Mesendoderm (in vitro differentiated cells): Measurements from ENCODE around the gene FLVCR1. TPM values are rescaled to one million over a fixed set of nuclear protein-coding genes. Genes with fewer than 3 reads are reported as not detected.

Experiments
- DNase-seq: peaks from one replicate; pipeline ENCODE4 v3.0.0; 2013
- H2AK5ac ChIP-seq: 2 replicates; pipeline ENCODE4 v1.6.1; 2013; ENCODE audit warnings: low read length, inconsistent platforms
- H2BK120ac ChIP-seq: 2 replicates; pipeline ENCODE4 v1.6.1; 2013; ENCODE audit warnings: low read depth, mild to moderate bottlenecking, low read length, moderate library complexity, mixed read lengths
- H2BK15ac ChIP-seq: replicated peaks from 2 replicates; pipeline ENCODE4 v1.6.1; 2013; ENCODE audit warnings: low read depth, mild to moderate bottlenecking, moderate library complexity
- H2BK5ac ChIP-seq: 2 replicates; pipeline ENCODE4 v1.6.1; 2013; ENCODE audit warnings: low read length, inconsistent platforms
- H3K18ac ChIP-seq: 2 replicates; pipeline ENCODE4 v1.6.1; 2013; ENCODE audit warnings: mild to moderate bottlenecking, low read length, mixed read lengths
- H3K23ac ChIP-seq: one replicate; pipeline ENCODE4 v1.6.1; 2013; ENCODE audit warnings: low read length
- H3K27ac ChIP-seq: 2 replicates; pipeline ENCODE4 v1.5.1; 2013; ENCODE audit warnings: low read depth, mild to moderate bottlenecking, inconsistent platforms, low read length, moderate library complexity
- H3K27me3 ChIP-seq: 2 replicates; pipeline ENCODE4 v1.6.1; 2013; ENCODE audit warnings: low read length, control low read depth, mild to moderate bottlenecking, inconsistent platforms; ENCODE audit not compliant: insufficient read depth, poor library complexity
- H3K36me3 ChIP-seq: 2 replicates; pipeline ENCODE4 v1.6.1; 2013; ENCODE audit warnings: low read length, inconsistent platforms; ENCODE audit not compliant: control insufficient read depth, insufficient read depth
- H3K4ac ChIP-seq: one replicate; pipeline ENCODE4 v1.6.1; 2013; ENCODE audit warnings: low read depth, mild to moderate bottlenecking, low read length, moderate library complexity
- H3K4me1 ChIP-seq: 2 replicates; pipeline ENCODE4 v1.6.1; 2013; ENCODE audit warnings: low read depth, low read length, inconsistent platforms; ENCODE audit not compliant: control insufficient read depth
- H3K4me2 ChIP-seq: 2 replicates; pipeline ENCODE4 v1.6.1; 2013; ENCODE audit warnings: low read length
- H3K4me3 ChIP-seq: 2 replicates; pipeline ENCODE4 v1.5.1; 2013; ENCODE audit warnings: mild to moderate bottlenecking, low read length
- H3K56ac ChIP-seq: one replicate; pipeline ENCODE4 v1.6.1; 2013; ENCODE audit warnings: low read length
- H3K79me1 ChIP-seq: 2 replicates; pipeline ENCODE4 v1.6.1; 2013; ENCODE audit warnings: low read length, inconsistent platforms
- H3K79me2 ChIP-seq: 2 replicates; pipeline ENCODE4 v1.6.1; 2013; ENCODE audit warnings: mild to moderate bottlenecking, low read length; ENCODE audit not compliant: control insufficient read depth, insufficient read depth
- H3K9ac ChIP-seq: 2 replicates; pipeline ENCODE4 v1.6.1; 2013; ENCODE audit warnings: low read length, inconsistent platforms
- H4K5ac ChIP-seq: one replicate; pipeline ENCODE4 v1.6.1; 2013; ENCODE audit warnings: low read length
- H4K8ac ChIP-seq: one replicate; pipeline ENCODE4 v1.6.1; 2013; ENCODE audit warnings: low read depth, mild to moderate bottlenecking, control low read depth, low read length, moderate library complexity
- WGBS: extraction: QIAGEN DNeasy Blood & Tissue Kit; methylation state at CpG from one replicate; pipeline ENCODE4 v1.1.7; 2013; ENCODE audit warnings: low lambda C conversion rate, missing lambda C conversion rate; ENCODE audit not compliant: insufficient coverage; ENCODE audit errors: extremely low coverage; 5-methylcytosine and 5-hydroxymethylcytosine counted together
- polyA plus RNA-seq, 2 experiments: library from polyadenylated mRNA; stranded (reverse); fragments of 200-250 nt; gene quantifications; one replicate each; pipeline ENCODE4 v1.2.3, GENCODE V29; 2013

Gene FLVCR1
- polyA plus RNA-seq (2013, experiment 1 of 2), result 21.8 TPM
- polyA plus RNA-seq (2013, experiment 2 of 2), result 23.8 TPM

GRCh38 chr1:212857992-212858460 is at the start of gene FLVCR1:
TSS of gene FLVCR1 (plus strand) at chr1:212858275. CDS start at chr1:212858453, 178 bp downstream.
- Histone ChIP-seq H3K4me3 (peak within 1 kb of the TSS; percentile 94), H2AK5ac (peak within 1 kb of the TSS; percentile 95), H4K8ac (no peak within 1 kb of the TSS), H3K79me1 (no peaks in the 10 kb centered on the region), H3K36me3 (no peaks in the 10 kb centered on the region), H2BK120ac (no peak within 1 kb of the TSS), H3K18ac (peak within 1 kb of the TSS; percentile 72), H3K9ac (peak within 1 kb of the TSS; percentile 91), H3K4ac (peak within 1 kb of the TSS; percentile 87), H3K27ac (peak within 1 kb of the TSS; percentile 84), H2BK5ac (peak within 1 kb of the TSS; percentile 84), H4K5ac (no peak within 1 kb of the TSS), H3K79me2 (peaks cover 42% of the 10 kb centered on the region), H3K23ac (peak within 1 kb of the TSS; percentile 54), H3K27me3 (no peaks in the 10 kb centered on the region), H3K4me2 (peak within 1 kb of the TSS; percentile 63), H3K56ac (peak within 1 kb of the TSS; percentile 96), H2BK15ac (no peak within 1 kb of the TSS), H3K4me1 (no peaks in the 10 kb centered on the region)
- DNase-seq, result peak; percentile 98
- WGBS, result no CpG with 5 or more reads among the region's 54 CpGs

- WGBS, result no CpG with 5 or more reads among the region's 5 CpGs
- no peak overlapping the region for H3K23ac ChIP-seq
- H2BK120ac ChIP-seq, result no peak overlapping the region
- no peak overlapping the region for H3K4ac ChIP-seq
- H4K8ac ChIP-seq, result no peak overlapping the region
- H3K79me1 ChIP-seq, result no peaks in the 10 kb centered on the region
- no peak overlapping the region for H2AK5ac ChIP-seq
- H3K36me3 ChIP-seq, result no peaks in the 10 kb centered on the region
- H3K27ac ChIP-seq, result no peak overlapping the region
- no peak overlapping the region for H3K4me2 ChIP-seq
- H3K4me1 ChIP-seq, result no peaks in the 10 kb centered on the region
- no peak overlapping the region for H3K9ac ChIP-seq
- H3K4me3 ChIP-seq, result no peak overlapping the region
- no peak overlapping the region for H2BK15ac ChIP-seq
- H3K79me2 ChIP-seq, result no peaks in the 10 kb centered on the region
- no peak overlapping the region for H4K5ac ChIP-seq
- H3K56ac ChIP-seq, result peak overlapping the region; percentile 28
- no peaks in the 10 kb centered on the region for H3K27me3 ChIP-seq
- no peak for DNase-seq
- no peak overlapping the region for H3K18ac ChIP-seq
- no peak overlapping the region for H2BK5ac ChIP-seq
These were observed 43.3 kb upstream of the FLVCR1 start for GRCh38 chr1:212814537-212815334.

DNA sequence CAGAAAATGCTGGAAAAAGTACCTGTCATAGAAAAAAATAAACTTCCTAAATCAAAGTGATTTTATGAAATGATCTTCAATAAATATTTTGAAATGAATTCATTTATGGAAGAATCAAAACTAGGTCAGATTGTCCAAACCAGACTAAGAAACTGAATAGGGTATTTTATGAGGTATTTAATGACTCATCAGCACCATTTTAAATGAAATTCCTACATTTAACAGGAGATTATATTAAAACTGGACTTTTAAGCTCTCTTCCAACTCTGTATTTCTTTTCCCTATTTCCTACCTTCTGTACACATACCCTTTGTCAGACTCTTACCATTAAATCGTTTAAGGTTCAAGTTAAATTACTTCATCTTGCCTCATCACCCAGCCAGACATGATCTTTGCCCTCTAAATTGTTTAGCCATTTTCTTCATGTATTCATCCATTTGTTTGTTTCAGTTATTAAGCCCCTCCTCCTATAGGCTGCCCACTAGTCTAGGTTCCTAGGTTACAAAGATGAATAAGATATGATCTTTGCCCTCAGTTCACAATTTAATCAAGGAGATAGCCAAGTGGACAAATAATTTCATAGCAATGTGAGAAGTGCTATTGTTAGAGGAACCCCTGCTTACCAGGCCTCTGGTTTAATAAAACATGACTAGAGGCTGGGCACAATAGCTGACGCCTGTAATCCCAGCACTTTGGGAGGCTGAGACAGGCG is 41.4 kb upstream of the FLVCR1 start:
- no peak overlapping the region for H2AK5ac ChIP-seq
- H4K8ac ChIP-seq, result no peak overlapping the region
- no peak overlapping the region for H3K23ac ChIP-seq
- no peak overlapping the region for H3K4me3 ChIP-seq
- no peaks in the 10 kb centered on the region for H3K4me1 ChIP-seq
- H4K5ac ChIP-seq, result no peak overlapping the region
- no peaks in the 10 kb centered on the region for H3K36me3 ChIP-seq
- H3K56ac ChIP-seq, result no peak overlapping the region
- DNase-seq, result no peak
- no peak overlapping the region for H3K9ac ChIP-seq
- H3K79me2 ChIP-seq, result no peaks in the 10 kb centered on the region
- no peak overlapping the region for H3K4me2 ChIP-seq
- no peaks in the 10 kb centered on the region for H3K79me1 ChIP-seq
- no CpG with 5 or more reads among the region's 3 CpGs for WGBS
- H3K27me3 ChIP-seq, result no peaks in the 10 kb centered on the region
- H2BK5ac ChIP-seq, result no peak overlapping the region
- H2BK120ac ChIP-seq, result no peak overlapping the region
- no peak overlapping the region for H2BK15ac ChIP-seq
- no peak overlapping the region for H3K18ac ChIP-seq
- H3K27ac ChIP-seq, result no peak overlapping the region
- H3K4ac ChIP-seq, result no peak overlapping the region

DNA sequence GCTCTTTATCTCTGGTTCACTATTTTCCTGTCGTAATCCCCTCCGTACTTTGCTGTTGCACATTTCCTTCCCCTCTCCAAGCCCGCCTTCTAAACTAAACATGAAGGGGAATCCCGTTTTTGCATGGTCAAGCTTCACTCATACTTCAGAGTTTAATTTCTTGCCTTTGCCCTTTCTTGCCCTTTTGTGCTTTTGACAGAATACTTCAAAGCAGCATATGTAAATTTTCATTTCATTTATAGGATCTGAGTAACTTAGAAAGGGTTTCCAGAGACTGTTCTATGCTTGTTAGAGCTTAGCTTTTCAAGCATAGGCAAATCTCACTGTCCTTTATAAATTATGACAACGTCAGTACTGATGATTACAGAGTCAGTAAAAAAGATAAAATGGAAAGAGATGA is 38.3 kb upstream of the FLVCR1 start:
- WGBS, result no CpG with 5 or more reads among the region's 5 CpGs
- Histone ChIP-seq H2BK5ac (no peak overlapping the region), H2BK15ac (no peak overlapping the region), H2BK120ac (no peak overlapping the region), H3K79me1 (no peaks in the 10 kb centered on the region), H3K79me2 (no peaks in the 10 kb centered on the region), H3K4me3 (no peak overlapping the region), H3K4ac (no peak overlapping the region), H3K27ac (no peak overlapping the region), H3K27me3 (no peaks in the 10 kb centered on the region), H3K36me3 (no peaks in the 10 kb centered on the region), H2AK5ac (no peak overlapping the region), H3K9ac (no peak overlapping the region), H3K4me2 (no peak overlapping the region), H3K4me1 (no peaks in the 10 kb centered on the region), H4K8ac (no peak overlapping the region), H3K18ac (no peak overlapping the region), H3K56ac (no peak overlapping the region), H4K5ac (no peak overlapping the region), H3K23ac (no peak overlapping the region)
- no peak for DNase-seq

DNA sequence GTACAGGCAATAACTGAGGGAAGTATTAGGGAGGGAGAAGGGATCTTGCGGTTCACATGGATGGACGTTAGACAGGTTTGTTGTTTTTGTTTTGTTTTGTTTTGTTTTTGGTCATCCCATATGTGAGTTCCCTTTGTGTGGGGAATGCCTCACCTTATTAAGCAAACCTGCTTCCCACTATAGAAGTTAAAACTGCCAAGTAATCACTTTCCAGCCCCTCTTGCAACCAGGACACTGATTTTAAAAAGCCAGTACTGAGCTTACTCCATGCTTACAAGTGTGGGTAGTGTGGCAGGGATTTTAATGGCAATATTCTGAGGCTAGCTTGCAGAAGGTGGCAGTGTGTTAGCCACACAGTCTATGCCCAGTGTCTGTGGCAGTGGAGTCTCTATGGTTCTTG is 37.1 kb upstream of the FLVCR1 start:
- H3K27me3 ChIP-seq, result no peaks in the 10 kb centered on the region
- no peak overlapping the region for H2AK5ac ChIP-seq
- H3K79me1 ChIP-seq, result no peaks in the 10 kb centered on the region
- H3K9ac ChIP-seq, result no peak overlapping the region
- no peak overlapping the region for H4K5ac ChIP-seq
- H2BK120ac ChIP-seq, result no peak overlapping the region
- H2BK15ac ChIP-seq, result no peak overlapping the region
- H3K27ac ChIP-seq, result no peak overlapping the region
- H3K79me2 ChIP-seq, result no peaks in the 10 kb centered on the region
- DNase-seq, result no peak
- H3K4me3 ChIP-seq, result no peak overlapping the region
- no peak overlapping the region for H3K4me2 ChIP-seq
- no CpG with 5 or more reads among the region's 2 CpGs for WGBS
- no peak overlapping the region for H2BK5ac ChIP-seq
- no peak overlapping the region for H3K4ac ChIP-seq
- H3K23ac ChIP-seq, result no peak overlapping the region
- H3K56ac ChIP-seq, result no peak overlapping the region
- no peaks in the 10 kb centered on the region for H3K36me3 ChIP-seq
- no peak overlapping the region for H4K8ac ChIP-seq
- H3K4me1 ChIP-seq, result no peaks in the 10 kb centered on the region
- H3K18ac ChIP-seq, result no peak overlapping the region
